HG03139 (cell line): ENCODE results near the gene EHD4.

ENCODE experiments used
- ATAC-seq: cut with Tn5 transposase; IDR thresholded peaks from one replicate; pipeline ENCODE4 v1.9.1; 2021; ENCODE audit not compliant: unreplicated experiment

Gene EHD4

GRCh38 chr15:41899854-41900442 lies 72.4 kb downstream of the EHD4 start:
- no peak for ATAC-seq

GRCh38 chr15:41897363-41897799 lies 75.0 kb downstream of the EHD4 start:
- ATAC-seq, result no peak

DNA sequence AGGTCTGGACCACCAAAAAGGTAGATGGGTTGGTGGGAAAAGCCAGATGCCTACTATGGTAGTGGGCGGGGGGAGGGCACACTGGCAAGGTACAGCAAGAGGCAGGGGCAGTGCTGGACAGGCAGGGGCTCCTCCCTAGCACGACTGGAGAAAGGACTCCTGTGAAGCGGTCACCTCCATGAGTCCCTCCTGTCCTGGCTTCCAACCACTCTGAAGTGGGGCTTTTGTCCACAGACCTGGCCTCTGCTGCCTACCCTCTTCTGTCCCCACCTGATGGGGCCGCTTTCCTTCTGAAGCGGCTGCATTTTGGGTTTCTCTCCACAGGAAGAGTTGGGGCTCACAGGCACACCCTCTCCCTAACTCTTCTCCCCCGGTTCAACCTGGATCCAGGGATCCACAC lies 75.8 kb downstream of the EHD4 start:
- ATAC-seq, result no peak

DNA sequence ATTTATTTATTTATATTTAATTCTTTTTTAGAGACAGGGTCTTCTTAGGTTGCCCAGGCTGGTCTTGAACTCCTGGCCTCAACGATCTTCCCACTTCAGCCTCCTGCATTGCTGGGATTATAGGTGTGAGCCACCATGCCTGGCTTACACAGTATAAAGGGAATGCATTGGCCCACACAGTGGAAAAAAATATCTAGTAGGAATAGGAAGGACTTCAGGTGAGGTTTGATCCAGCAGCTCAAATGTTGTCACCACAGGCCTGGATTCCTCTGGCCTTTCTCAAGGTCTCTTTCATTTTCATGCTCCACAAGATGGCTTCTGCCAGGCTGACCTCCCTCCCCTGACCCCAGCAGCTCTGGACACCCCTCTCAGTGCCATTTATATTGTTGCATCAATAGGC lies 76.4 kb downstream of the EHD4 start:
- no peak for ATAC-seq

DNA sequence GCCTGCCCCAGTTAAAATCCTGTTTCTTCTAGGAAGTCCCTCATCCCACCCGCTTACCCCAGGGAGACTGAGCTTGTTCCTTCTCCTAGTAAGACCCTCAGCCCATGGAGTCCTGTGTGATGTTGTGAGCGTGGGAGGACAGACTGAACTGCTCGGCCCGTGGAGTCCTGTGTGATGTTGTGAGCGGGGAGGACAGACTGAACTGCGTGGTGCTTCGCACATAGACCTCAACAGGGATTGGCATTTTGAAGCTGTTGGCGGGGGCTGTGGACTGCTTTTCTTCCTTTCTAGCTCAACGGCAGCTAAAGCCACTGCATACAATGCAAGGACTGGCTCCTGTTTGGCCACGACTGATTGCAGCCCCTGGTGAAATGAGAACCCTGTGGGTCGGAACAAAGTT lies 76.9 kb downstream of the EHD4 start:
- ATAC-seq, result no peak

DNA sequence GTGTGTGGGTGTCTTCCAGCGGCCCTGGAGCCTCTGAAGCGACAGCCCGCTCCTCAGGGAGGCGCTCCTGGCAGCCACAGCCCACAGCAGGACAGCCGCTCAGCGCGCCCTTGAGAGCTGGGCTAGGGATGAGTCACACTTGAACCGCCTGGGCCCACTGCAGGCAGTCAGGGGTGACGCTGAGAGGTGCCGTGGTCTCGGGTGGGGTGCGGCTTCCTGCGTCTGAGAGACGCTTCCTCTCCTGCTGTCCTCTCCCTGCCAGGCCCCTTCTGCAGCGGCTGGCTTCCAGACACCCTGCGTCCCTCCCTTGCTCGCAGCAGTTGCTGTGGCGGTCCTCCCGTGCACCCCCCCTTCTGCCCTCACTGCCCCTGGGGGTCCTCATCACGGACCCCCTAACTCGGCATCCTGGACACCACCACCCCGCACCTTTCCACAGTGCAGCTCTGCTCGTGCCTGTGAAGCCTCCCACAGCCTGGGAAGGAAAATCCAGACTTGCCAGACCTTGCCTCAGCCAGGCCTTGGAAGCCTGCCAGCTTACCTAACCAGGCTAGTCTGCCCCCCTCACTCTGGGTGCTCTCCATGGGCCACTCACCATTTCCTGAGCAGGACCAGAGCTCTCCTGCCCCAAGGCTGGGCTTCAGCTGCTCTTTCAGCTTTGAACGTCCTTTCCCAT lies 77.4 kb downstream of the EHD4 start:
- peak; percentile 68 for ATAC-seq

GRCh38 chr15:41894251-41894790 lies 78.0 kb downstream of the EHD4 start:
- ATAC-seq, result no peak

- no peak for ATAC-seq
Measured at GRCh38 chr15:41893422-41894250, 78.7 kb downstream of the EHD4 start, which contains the start of gene SPTBN5. Gene SPTBN5 (minus strand): TSS chr15:41894053. CDS start chr15:41893497, 556 bp downstream.

GRCh38 chr15:41892621-41893421 lies 79.5 kb downstream of the EHD4 start:
- ATAC-seq, result no peak

GRCh38 chr15:41891946-41892345 lies 80.4 kb downstream of the EHD4 start:
- no peak for ATAC-seq

GRCh38 chr15:41891226-41891625 lies 81.1 kb downstream of the EHD4 start:
- ATAC-seq, result no peak

GRCh38 chr15:41890050-41890690 lies 82.2 kb downstream of the EHD4 start:
- ATAC-seq, result no peak

DNA sequence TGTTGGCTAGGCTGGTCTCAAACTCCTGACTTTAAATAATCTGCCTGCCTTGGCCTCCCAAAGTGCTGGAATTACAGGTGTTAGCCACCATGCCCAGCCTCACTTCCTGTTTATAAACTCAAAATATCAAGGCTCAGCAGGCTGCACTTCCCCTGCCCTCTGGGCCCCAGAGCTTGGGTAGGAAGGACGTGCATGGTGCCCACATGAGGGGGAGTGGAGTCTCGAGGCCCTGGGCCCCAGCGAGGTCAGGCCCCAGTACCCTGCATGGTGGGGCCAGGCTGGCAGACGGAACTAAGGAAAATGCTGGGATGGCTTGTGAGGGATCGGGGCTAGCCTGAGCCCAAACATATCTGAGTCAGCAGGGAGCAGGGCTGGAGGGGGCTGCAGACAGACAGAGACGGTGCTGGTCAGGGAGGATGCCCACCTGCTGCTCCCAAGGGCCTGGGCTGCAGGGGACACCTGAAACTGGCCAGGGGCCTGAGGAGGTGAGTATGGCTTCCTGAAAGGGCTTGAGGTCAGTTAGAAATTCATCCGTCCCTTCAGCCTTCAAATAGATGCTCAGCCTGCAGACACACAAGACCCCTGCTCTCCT lies 83.6 kb downstream of the EHD4 start:
- no peak for ATAC-seq

DNA sequence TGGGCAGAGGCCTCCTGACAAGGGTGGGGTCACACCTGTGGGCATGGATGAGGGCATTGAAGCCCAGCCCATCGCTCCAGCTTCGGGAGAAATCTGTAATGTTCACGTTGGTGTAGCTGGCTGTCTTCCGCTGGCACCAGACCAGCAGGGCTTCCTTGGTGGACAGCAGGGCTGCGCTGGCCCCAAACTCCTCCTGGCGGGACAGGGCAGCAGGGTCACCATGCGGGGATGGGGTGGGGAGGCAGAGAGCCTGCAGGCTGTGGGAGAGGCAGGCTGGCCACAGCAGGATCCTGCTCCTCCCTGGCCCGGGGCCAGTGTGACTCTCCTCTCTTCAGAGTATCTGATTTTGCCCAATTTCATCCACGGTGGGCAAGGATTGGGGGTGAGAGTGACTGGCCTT lies 84.5 kb downstream of the EHD4 start:
- no peak for ATAC-seq

GRCh38 chr15:41887161-41887560 lies 85.2 kb downstream of the EHD4 start:
- no peak for ATAC-seq

DNA sequence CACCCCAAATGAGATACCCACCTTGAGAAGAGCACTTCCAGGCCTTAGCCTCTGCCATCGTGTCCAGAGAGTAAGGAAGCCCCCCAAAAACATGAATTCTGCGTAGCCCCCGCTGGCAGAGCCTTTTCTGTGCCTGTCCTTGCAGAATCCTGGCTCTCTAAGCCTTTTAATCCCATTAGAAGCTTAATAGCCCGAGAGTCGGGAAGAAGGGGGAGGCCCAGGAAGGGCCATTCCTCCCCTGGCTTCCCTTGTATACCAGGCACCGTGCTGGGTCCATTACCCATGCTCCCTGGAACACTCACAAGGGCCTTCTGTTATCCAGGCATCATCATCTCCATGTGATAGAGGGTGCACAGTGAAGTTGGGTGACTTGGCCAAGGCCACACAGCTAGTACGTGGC lies 85.6 kb downstream of the EHD4 start:
- ATAC-seq, result no peak

DNA sequence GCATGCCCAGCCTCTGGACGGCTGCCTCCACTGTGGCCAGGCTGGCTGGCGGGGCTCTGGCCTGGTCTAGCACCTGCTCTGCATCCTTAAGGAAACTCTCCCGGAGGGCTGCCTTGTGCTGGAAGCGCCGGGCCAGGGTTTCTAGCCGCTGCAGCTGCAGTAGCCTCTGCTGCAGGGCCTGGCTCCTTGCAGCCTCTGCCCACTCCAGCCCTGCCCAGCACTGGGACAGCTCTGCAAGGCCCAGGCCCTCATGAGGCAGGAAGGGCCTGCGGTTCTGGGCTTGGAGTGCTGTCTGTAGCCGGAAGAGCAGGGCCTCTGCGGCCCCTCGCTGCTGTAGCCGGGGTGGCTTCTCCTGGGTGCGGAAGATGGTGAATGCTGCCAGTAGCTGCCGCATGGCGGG lies 86.5 kb downstream of the EHD4 start:
- ATAC-seq, result no peak

DNA sequence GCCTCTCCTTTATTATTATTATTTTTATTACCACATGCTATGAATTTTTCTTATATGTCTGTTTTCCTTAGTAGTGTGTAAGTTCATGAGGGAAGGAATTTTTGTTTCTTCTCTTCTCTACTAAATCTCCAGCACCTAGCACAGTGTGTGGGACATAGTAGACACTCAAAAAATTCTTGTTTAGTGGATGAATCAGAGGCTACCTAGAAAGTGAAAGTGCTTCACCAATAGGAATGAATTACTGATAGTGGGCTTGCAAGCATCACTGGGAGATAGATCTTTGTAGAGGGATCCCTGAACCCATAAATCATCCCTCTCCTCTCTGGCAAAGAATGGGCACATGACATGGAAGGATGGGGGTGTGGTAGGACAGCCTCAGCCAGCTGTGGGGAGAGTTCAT lies 87.0 kb downstream of the EHD4 start:
- ATAC-seq, result no peak

DNA sequence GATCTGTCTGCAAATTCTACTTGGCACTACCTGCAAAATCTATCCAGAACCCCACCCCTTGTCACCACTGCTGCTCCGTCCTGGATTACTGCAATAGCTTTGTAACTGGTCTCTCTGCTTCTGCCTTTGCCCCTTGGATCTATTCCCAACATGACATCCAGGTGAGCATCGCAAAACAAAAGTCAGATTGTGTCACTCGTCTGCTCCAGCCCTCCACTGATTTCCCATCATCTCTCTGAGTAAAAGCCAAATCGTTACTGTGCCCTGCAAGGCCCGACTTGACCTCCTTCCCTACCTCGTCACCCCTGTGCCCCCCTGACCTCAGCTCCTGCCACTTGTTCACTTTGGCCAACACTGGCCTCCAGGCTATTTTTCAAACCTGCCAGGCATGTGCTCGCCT lies 87.9 kb downstream of the EHD4 start:
- ATAC-seq, result no peak

- ATAC-seq, result no peak
Measured at GRCh38 chr15:41883484-41883825, 88.9 kb downstream of the EHD4 start.
